Vagina (tissue), 2 donors: Measurements from ENCODE around the gene PML. TPM values are rescaled to one million over a fixed set of nuclear protein-coding genes. Genes with fewer than 3 reads are reported as not detected.

ENCODE experiments used
- DNase-seq, 2 donors: peaks; one replicate each; pipeline ENCODE4 v3.0.0-alpha.2; 2017; ENCODE audit errors: extremely low spot score in 2 of 2
- H3K27ac ChIP-seq: fragments of 200-600 bp; sonication (generic); one replicate; pipeline ENCODE4 v1.5.1; 2019
- H3K27me3 ChIP-seq: fragments of 200-600 bp; sonication (generic); one replicate; pipeline ENCODE4 v1.5.1; 2019
- H3K36me3 ChIP-seq, 2 donors: fragments of 200-600 bp; sonication (generic); one replicate each; pipeline ENCODE4 v1.5.1; 2017 to 2019
- H3K4me1 ChIP-seq: fragments of 200-600 bp; sonication (generic); one replicate; pipeline ENCODE4 v1.5.1; 2019
- H3K4me3 ChIP-seq, 2 donors: fragments of 200-600 bp; sonication (generic); 1 replicate in 1 of 2; 2 replicates in 1 of 2; pipeline ENCODE4 v1.5.1; 2016 to 2019
- H3K9me3 ChIP-seq: fragments of 200-600 bp; sonication (generic); one replicate; pipeline ENCODE4 v1.5.1; 2019
- POLR2A ChIP-seq, 2 donors: fragments of 450-650 bp; IDR thresholded peaks; one replicate each; pipeline ENCODE4 v1.6.1; 2017; ENCODE audit warnings: antibody characterized with exemption in 2 of 2, mild to moderate bottlenecking in 2 of 2, moderate library complexity in 2 of 2
- POLR2AphosphoS5 ChIP-seq, 2 donors: sonication (generic); formaldehyde crosslinking; IDR thresholded peaks; one replicate each; pipeline ENCODE4 v1.9.0; 2017; ENCODE audit warnings: antibody characterized with exemption in 2 of 2, mild to moderate bottlenecking in 2 of 2, low read depth in 1 of 2; ENCODE audit not compliant: insufficient read depth in 1 of 2
- intact Hi-C: fragments of 100-400 bp; cut with DNase I; formaldehyde crosslinking; loops from one replicate; pipeline ENCODE4 v1.15.1; 2023
- total RNA-seq: library from RNA; depleted of rRNA; stranded (reverse); fragments of >200 nt; gene quantifications from one replicate; pipeline ENCODE4 v1.2.3, GENCODE V29; 2016
- TF ChIP-seq, protein P1 (sequence below), 3 experiments: fragments of 450-650 bp in 2 of 3; fragments of 200-600 bp in 1 of 3; sonication (generic) in 1 of 3; IDR thresholded peaks; one replicate each; pipeline ENCODE4 v1.5.1; 2017 to 2019; ENCODE audit warnings: antibody characterized with exemption in 3 of 3, mild to moderate bottlenecking in 2 of 3, moderate library complexity in 2 of 3

PML gene
- total RNA-seq, 1 donor from 2014 or later: 107 TPM

DNA sequence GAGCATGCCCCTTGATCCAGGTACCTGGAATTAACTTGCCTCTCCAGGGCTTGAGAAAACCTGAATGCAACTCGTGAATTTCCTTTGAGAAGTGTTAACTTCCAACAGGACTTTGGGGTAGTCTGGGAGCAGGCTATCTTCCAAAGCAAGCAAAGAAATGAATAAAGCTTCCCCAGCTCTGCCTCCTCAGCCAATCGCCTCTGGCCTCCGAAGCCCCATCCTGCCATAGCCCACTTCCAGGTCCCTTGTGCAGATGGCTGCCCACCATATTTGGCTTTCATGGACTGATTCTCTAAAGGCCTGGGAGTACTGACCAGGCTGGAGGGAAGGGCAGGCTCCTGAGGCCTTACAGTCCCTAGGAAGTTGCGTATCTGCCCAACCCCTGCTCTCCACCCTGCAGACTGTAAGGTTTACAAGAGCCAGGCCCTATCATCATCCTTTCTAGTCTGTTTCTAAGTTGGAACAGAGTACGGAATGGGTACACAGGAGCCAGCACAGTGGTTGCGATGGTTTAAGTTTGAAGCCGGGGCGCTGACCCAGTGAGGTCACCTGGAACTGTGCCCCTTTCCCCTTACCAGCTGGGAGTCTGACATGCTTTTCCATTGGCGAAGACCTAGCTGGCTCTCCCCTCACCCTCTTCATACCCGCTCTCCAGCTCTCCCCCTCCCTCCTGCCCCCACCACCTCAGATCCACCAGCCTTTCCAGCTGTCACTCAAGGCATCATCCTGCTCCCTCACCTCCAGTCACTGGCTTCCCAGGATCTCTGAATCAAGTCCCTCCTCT is 1.1 kb upstream of the PML start:
- H3K27ac ChIP-seq: peak overlapping the region; percentile 96
- no peak for TF ChIP-seq POLR2A (IDR thresholded peaks at IDR 0.05)
- TF ChIP-seq POLR2AphosphoS5 (IDR thresholded peaks at IDR 0.05; ENCODE audit: insufficient read depth in 1 of 2, low read depth in 1 of 2): no peak
- TF ChIP-seq, protein P1, sequence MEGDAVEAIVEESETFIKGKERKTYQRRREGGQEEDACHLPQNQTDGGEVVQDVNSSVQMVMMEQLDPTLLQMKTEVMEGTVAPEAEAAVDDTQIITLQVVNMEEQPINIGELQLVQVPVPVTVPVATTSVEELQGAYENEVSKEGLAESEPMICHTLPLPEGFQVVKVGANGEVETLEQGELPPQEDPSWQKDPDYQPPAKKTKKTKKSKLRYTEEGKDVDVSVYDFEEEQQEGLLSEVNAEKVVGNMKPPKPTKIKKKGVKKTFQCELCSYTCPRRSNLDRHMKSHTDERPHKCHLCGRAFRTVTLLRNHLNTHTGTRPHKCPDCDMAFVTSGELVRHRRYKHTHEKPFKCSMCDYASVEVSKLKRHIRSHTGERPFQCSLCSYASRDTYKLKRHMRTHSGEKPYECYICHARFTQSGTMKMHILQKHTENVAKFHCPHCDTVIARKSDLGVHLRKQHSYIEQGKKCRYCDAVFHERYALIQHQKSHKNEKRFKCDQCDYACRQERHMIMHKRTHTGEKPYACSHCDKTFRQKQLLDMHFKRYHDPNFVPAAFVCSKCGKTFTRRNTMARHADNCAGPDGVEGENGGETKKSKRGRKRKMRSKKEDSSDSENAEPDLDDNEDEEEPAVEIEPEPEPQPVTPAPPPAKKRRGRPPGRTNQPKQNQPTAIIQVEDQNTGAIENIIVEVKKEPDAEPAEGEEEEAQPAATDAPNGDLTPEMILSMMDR (IDR thresholded peaks at IDR 0.05): no peak
- intact Hi-C loops: no loop called here
- no peaks in the 10 kb centered on the region for H3K9me3 ChIP-seq
- H3K27me3 ChIP-seq: no peaks in the 10 kb centered on the region
- peak overlapping the region; percentile 86 to 95 for H3K4me3 ChIP-seq
- H3K36me3 ChIP-seq: peaks cover 0 to 6% of the 10 kb centered on the region in 2 donors
- DNase-seq: no peak
- H3K4me1 ChIP-seq: peaks cover 80% of the 10 kb centered on the region

DNA sequence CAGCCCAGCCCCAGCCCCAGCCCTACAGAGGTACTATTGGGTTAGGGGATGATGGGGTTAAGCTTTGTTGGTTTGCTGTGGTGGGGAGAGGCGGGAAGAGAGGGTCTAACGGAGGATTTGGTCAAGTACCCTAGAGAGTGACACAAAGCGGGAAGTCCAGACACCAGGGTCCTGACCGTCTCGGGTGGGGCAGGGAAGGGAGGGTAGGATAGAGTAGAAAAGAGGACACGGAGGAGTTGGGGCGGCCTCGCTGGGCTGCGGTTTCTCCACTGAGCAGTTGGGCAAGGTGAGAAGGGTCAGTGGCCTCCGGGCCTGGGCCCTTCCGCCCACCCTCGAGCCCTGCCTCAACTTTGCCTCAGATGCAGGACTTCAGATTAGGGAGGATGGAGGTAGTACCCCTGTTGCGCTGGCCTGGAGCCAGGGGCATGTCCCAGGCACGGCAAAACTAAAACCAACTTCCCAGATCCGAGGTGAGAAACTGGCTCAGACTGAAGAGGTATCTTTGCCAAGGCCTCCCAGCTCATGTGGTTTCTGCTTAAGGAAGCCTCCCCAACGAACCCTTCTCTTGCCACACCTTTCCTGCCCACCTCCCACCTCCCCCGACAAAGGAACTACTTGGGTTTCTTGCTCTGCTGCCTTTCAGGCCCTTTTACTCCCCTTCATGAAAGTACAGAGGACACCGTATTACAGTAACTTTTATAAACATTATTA is 551 bp downstream of the PML start:
- peaks cover 80% of the 10 kb centered on the region for H3K4me1 ChIP-seq
- H3K27ac ChIP-seq: peak overlapping the region; percentile 96
- no peaks in the 10 kb centered on the region for H3K27me3 ChIP-seq
- H3K9me3 ChIP-seq: no peaks in the 10 kb centered on the region
- H3K36me3 ChIP-seq: peaks cover 0 to 17% of the 10 kb centered on the region in 2 donors
- peak in 1 of 2 donors; percentile 75 for DNase-seq
- H3K4me3 ChIP-seq: peak overlapping the region; percentile 86 to 95
- intact Hi-C loops: no loop called here
- TF ChIP-seq, protein P1 (IDR thresholded peaks at IDR 0.05): no peak
- TF ChIP-seq POLR2AphosphoS5 (IDR thresholded peaks at IDR 0.05; ENCODE audit: insufficient read depth in 1 of 2, low read depth in 1 of 2) (no peak), POLR2A (IDR thresholded peaks at IDR 0.05) (no peak)

DNA sequence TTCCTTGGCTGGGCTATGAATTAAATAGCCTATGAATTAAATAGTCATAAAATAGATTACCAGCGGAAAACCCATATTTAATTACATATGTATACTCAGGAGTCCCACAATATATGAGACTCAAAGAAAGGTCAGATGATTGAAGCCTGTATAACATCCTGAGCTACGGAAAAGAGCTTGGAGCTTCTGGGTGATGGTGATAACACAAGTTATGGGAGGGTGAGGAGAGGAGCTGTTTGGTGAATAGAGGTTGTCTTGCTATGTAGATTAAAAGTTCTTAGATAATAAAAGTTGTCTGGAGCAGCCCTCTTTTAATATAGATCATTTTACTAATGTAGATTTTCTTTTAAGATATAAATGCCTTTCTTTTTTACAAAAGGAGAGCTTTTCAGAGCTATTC is 1.8 kb downstream of the PML start:
- no peak for DNase-seq
- TF ChIP-seq, protein P1 (IDR thresholded peaks at IDR 0.05): no peak
- TF ChIP-seq POLR2A (IDR thresholded peaks at IDR 0.05) (no peak), POLR2AphosphoS5 (IDR thresholded peaks at IDR 0.05; ENCODE audit: insufficient read depth in 1 of 2, low read depth in 1 of 2) (no peak)
- H3K9me3 ChIP-seq: no peaks in the 10 kb centered on the region
- H3K4me3 ChIP-seq: peak overlapping the region; percentile 86 to 95
- peaks cover 0 to 17% of the 10 kb centered on the region in 2 donors for H3K36me3 ChIP-seq
- H3K4me1 ChIP-seq: peaks cover 80% of the 10 kb centered on the region
- peak overlapping the region; percentile 96 for H3K27ac ChIP-seq
- no peaks in the 10 kb centered on the region for H3K27me3 ChIP-seq
- intact Hi-C loops: no loop called here

DNA sequence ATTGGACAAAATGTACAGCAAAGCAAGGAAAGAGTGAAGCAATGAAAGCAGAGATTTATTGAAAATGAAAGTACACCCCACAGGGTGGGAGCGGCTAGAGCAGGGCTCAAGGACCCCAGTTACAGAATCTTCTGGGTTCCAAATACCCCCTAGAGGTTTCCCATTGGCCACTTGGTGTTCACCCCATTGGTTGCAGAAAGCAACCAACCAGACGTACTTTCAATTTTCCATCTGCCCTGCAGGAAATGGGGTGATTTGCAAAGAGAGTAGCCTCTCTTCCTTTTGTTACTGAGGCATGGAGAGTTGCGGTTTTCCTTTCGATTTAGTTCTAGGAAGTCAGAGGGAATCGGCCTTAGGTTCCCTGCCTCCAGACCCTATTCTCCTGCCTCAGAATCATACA is 2.4 kb downstream of the PML start:
- peaks cover 0 to 17% of the 10 kb centered on the region in 2 donors for H3K36me3 ChIP-seq
- TF ChIP-seq POLR2A (IDR thresholded peaks at IDR 0.05) (no peak), POLR2AphosphoS5 (IDR thresholded peaks at IDR 0.05; ENCODE audit: insufficient read depth in 1 of 2, low read depth in 1 of 2) (peak in 1 of 2 donors; percentile 68)
- TF ChIP-seq, protein P1 (IDR thresholded peaks at IDR 0.05): no peak
- no peaks in the 10 kb centered on the region for H3K9me3 ChIP-seq
- H3K4me3 ChIP-seq: peak overlapping the region; percentile 86 to 95
- H3K4me1 ChIP-seq: peaks cover 78% of the 10 kb centered on the region
- peak overlapping the region; percentile 96 for H3K27ac ChIP-seq
- no peaks in the 10 kb centered on the region for H3K27me3 ChIP-seq
- no peak for DNase-seq
- intact Hi-C loops: no loop called here
